GM12878 (cell line): ENCODE results near the gene ABHD8. TPM values are rescaled to one million over a fixed set of nuclear protein-coding genes. Genes with fewer than 3 reads are reported as not detected.

Source experiments
- CBX5 ChIP-seq: sonication (generic); IDR thresholded peaks from 2 replicates; pipeline ENCODE4 v1.6.1; 2016; ENCODE audit warnings: low read depth, moderate library complexity, mild to moderate bottlenecking, inconsistent platforms
- CEBPB ChIP-seq, 2 experiments: fragments of 150-350 bp in 1 of 2; IDR thresholded peaks; 2 replicates each; pipeline ENCODE4 v1.6.1; 2012 to 2014; ENCODE audit warnings: low read depth in 2 of 2, low read length in 2 of 2, borderline replicate concordance in 1 of 2, inconsistent platforms in 1 of 2
- EED ChIP-seq: sonication (generic); IDR thresholded peaks from 2 replicates; pipeline ENCODE4 v1.6.1; 2016; ENCODE audit warnings: antibody characterized with exemption, low read depth
- EZH2 ChIP-seq: IDR thresholded peaks from 2 replicates; pipeline ENCODE4 v1.6.1; 2012; ENCODE audit warnings: low read depth, mild to moderate bottlenecking, control low read depth, inconsistent platforms, low read length, borderline replicate concordance; ENCODE audit not compliant: control insufficient read depth
- FOS ChIP-seq: IDR thresholded peaks from 3 replicates; pipeline ENCODE4 v1.6.1; 2011; ENCODE audit warnings: borderline replicate concordance; ENCODE audit not compliant: insufficient read length; ENCODE audit errors: extremely low read depth
- GATAD2B ChIP-seq: fragments of 450-650 bp; conservative IDR thresholded peaks from 2 replicates; pipeline ENCODE4 v1.6.1; 2017; ENCODE audit warnings: low read depth, mild to moderate bottlenecking, moderate library complexity
- HDGF ChIP-seq: fragments of 450-650 bp; IDR thresholded peaks from 2 replicates; pipeline ENCODE4 v1.6.1; 2016; ENCODE audit warnings: antibody characterized with exemption
- JUND ChIP-seq: IDR thresholded peaks from 2 replicates; pipeline ENCODE4 v1.6.1; 2012; ENCODE audit warnings: low read depth, mild to moderate bottlenecking, low read length, improper control_type of control experiment, moderate library complexity
- LARP7 ChIP-seq: fragments of 450-650 bp; IDR thresholded peaks from 2 replicates; pipeline ENCODE4 v1.6.1; 2017; ENCODE audit warnings: mild to moderate bottlenecking
- MTA3 ChIP-seq: IDR thresholded peaks from 2 replicates; pipeline ENCODE4 v1.6.1; 2012; ENCODE audit warnings: low read length, inconsistent platforms, borderline replicate concordance
- MXI1 ChIP-seq: fragments of 150-350 bp; IDR thresholded peaks from 2 replicates; pipeline ENCODE4 v1.6.1; 2011; ENCODE audit warnings: low read depth, mild to moderate bottlenecking, inconsistent platforms, low read length, improper control_type of control experiment
- RFX5 ChIP-seq: IDR thresholded peaks from 2 replicates; pipeline ENCODE4 v1.6.1; 2011; ENCODE audit warnings: low read depth, low read length, improper control_type of control experiment
- SP1 ChIP-seq: IDR thresholded peaks from one replicate; pipeline ENCODE4 v1.6.1; 2011; ENCODE audit warnings: low read depth, low read length
- SREBF2 ChIP-seq: IDR thresholded peaks from 2 replicates; pipeline ENCODE4 v1.6.1; 2012; ENCODE audit warnings: mild to moderate bottlenecking, low read length
- TARDBP ChIP-seq: IDR thresholded peaks from 2 replicates; pipeline ENCODE4 v1.6.1; 2016; ENCODE audit warnings: borderline replicate concordance
- TCF12 ChIP-seq: IDR thresholded peaks from 2 replicates; pipeline ENCODE4 v1.6.1; 2011; ENCODE audit warnings: low read depth, mild to moderate bottlenecking, low read length
- ZNF217 ChIP-seq: fragments of 450-650 bp; IDR thresholded peaks from 2 replicates; pipeline ENCODE4 v1.6.1; 2017; ENCODE audit warnings: antibody characterized with exemption, mild to moderate bottlenecking
- ZNF24 ChIP-seq: fragments of 450-650 bp; IDR thresholded peaks from 2 replicates; pipeline ENCODE4 v1.6.1; 2017; ENCODE audit warnings: antibody characterized with exemption, mild to moderate bottlenecking
- polyA plus RNA-seq, 11 experiments: library from polyadenylated mRNA; depleted of rRNA in 4 of 11; unstranded in 6 of 11; stranded (reverse) in 5 of 11; fragments of >200 nt; fragmentation: Nextera tagmentation in 4 of 11; fragmentation: Illumina TruSeq in 1 of 11; extraction: Ambion mirVana in 4 of 11; extraction: Trizol in 1 of 11; gene quantifications; 1 replicate in 1 of 11; 2 replicates in 10 of 11; pipeline versions ENCODE4 v1.2.1 to v1.2.3, GENCODE V29; 2011 to 2016; ENCODE audit warnings: inconsistent platforms in 2 of 11, missing spikeins in 2 of 11, low read depth in 1 of 11
- total RNA-seq, 4 experiments: library from RNA; depleted of rRNA in 3 of 4; stranded (reverse); fragments of >200 nt in 3 of 4; fragmentation: Illumina TruSeq in 1 of 4; extraction: Trizol in 1 of 4; gene quantifications; 2 replicates each; pipeline versions ENCODE4 v1.2.1 to v1.2.3, GENCODE V29; 2013 to 2021
- TF ChIP-seq, protein P1 (sequence below): fragments of 450-650 bp; IDR thresholded peaks from 2 replicates; pipeline ENCODE4 v1.6.1; 2017; ENCODE audit warnings: mild to moderate bottlenecking, low read depth, inconsistent platforms; ENCODE audit not compliant: poor library complexity, severe bottlenecking
- TF ChIP-seq, protein P2 (sequence below): fragments of 450-650 bp; conservative IDR thresholded peaks from 2 replicates; pipeline ENCODE4 v1.6.1; 2017; ENCODE audit warnings: mild to moderate bottlenecking, moderate library complexity
- TF ChIP-seq, protein P3 (sequence below): IDR thresholded peaks from 2 replicates; pipeline ENCODE4 v1.6.1; 2012; ENCODE audit warnings: mild to moderate bottlenecking, low read depth, low read length
- TF ChIP-seq, protein P4 (sequence below): fragments of 450-650 bp; IDR thresholded peaks from 2 replicates; pipeline ENCODE4 v1.6.1; 2014; ENCODE audit warnings: mild to moderate bottlenecking

Gene ABHD8
- total and polyA plus RNA-seq, 10 of the 15 experiments (the other 5 are each of a cell fraction or from before 2014, with no cell fraction given) = 0.03 to 12.5 (median 6.0) TPM

DNA sequence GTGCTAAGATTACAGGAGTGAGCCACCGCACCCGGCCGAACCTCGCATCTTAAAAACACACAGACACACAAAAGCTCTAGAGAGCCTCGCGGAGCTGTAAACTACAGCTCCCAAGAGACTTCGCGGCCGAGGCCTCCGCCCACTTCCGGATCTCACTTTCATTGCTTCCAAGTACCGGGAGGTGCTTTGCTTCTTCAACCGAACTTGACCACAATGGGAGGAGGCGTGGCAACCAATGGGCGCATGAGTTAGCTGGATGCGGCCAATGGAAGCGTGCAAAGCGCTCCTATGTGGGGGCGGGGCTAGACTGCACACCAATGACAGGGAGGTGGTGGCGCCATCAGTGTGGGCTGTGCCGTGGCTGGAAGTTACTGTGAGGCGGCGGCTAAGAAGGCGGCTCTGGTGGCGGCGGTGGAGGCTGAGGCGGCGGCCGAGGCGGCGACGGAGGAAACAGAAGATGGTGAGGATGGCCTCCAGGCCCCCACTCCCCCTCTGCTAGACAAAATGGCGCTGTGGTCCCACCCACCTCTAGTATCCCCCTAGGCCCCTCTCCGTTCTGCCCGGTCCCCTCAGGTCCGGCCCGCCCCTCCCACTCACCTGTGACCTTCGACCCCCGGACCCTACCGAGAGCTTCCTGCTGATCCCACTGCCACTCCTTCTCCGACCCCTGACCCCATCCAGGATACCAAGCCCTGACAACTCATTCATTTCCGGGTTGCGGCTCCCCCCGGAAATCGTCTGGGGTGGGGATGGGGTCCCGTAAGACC, 6.2 kb upstream of the ABHD8 start, which contains the start of gene DDA1 (continued):
- no peak for TF ChIP-seq MTA3
- TF ChIP-seq, protein P1, sequence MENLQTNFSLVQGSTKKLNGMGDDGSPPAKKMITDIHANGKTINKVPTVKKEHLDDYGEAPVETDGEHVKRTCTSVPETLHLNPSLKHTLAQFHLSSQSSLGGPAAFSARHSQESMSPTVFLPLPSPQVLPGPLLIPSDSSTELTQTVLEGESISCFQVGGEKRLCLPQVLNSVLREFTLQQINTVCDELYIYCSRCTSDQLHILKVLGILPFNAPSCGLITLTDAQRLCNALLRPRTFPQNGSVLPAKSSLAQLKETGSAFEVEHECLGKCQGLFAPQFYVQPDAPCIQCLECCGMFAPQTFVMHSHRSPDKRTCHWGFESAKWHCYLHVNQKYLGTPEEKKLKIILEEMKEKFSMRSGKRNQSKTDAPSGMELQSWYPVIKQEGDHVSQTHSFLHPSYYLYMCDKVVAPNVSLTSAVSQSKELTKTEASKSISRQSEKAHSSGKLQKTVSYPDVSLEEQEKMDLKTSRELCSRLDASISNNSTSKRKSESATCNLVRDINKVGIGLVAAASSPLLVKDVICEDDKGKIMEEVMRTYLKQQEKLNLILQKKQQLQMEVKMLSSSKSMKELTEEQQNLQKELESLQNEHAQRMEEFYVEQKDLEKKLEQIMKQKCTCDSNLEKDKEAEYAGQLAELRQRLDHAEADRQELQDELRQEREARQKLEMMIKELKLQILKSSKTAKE = peak; percentile 52
- TF ChIP-seq FOS = peak; percentile 95
- TF ChIP-seq ZNF217 = no peak
- TF ChIP-seq MXI1 = peak; percentile 21; the same call in 1 of the 2 replicates
- no peak for TF ChIP-seq TCF12
- no peak for TF ChIP-seq EED
- TF ChIP-seq, protein P2, sequence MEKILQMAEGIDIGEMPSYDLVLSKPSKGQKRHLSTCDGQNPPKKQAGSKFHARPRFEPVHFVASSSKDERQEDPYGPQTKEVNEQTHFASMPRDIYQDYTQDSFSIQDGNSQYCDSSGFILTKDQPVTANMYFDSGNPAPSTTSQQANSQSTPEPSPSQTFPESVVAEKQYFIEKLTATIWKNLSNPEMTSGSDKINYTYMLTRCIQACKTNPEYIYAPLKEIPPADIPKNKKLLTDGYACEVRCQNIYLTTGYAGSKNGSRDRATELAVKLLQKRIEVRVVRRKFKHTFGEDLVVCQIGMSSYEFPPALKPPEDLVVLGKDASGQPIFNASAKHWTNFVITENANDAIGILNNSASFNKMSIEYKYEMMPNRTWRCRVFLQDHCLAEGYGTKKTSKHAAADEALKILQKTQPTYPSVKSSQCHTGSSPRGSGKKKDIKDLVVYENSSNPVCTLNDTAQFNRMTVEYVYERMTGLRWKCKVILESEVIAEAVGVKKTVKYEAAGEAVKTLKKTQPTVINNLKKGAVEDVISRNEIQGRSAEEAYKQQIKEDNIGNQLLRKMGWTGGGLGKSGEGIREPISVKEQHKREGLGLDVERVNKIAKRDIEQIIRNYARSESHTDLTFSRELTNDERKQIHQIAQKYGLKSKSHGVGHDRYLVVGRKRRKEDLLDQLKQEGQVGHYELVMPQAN = peak; percentile 47; the same call in 1 of the 2 replicates
- 0 out of 2 replicates have a peak, but pooled peaks have one; percentile 60 for TF ChIP-seq GATAD2B
- TF ChIP-seq JUND = no peak
- no peak for TF ChIP-seq HDGF
- TF ChIP-seq CBX5 = no peak
- TF ChIP-seq RFX5 = peak; percentile 77
- TF ChIP-seq, protein P3, sequence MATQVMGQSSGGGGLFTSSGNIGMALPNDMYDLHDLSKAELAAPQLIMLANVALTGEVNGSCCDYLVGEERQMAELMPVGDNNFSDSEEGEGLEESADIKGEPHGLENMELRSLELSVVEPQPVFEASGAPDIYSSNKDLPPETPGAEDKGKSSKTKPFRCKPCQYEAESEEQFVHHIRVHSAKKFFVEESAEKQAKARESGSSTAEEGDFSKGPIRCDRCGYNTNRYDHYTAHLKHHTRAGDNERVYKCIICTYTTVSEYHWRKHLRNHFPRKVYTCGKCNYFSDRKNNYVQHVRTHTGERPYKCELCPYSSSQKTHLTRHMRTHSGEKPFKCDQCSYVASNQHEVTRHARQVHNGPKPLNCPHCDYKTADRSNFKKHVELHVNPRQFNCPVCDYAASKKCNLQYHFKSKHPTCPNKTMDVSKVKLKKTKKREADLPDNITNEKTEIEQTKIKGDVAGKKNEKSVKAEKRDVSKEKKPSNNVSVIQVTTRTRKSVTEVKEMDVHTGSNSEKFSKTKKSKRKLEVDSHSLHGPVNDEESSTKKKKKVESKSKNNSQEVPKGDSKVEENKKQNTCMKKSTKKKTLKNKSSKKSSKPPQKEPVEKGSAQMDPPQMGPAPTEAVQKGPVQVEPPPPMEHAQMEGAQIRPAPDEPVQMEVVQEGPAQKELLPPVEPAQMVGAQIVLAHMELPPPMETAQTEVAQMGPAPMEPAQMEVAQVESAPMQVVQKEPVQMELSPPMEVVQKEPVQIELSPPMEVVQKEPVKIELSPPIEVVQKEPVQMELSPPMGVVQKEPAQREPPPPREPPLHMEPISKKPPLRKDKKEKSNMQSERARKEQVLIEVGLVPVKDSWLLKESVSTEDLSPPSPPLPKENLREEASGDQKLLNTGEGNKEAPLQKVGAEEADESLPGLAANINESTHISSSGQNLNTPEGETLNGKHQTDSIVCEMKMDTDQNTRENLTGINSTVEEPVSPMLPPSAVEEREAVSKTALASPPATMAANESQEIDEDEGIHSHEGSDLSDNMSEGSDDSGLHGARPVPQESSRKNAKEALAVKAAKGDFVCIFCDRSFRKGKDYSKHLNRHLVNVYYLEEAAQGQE = no peak
- TF ChIP-seq SREBF2 = 0 out of 2 replicates have a peak, but pooled peaks have one; percentile 15
- TF ChIP-seq, protein P4, sequence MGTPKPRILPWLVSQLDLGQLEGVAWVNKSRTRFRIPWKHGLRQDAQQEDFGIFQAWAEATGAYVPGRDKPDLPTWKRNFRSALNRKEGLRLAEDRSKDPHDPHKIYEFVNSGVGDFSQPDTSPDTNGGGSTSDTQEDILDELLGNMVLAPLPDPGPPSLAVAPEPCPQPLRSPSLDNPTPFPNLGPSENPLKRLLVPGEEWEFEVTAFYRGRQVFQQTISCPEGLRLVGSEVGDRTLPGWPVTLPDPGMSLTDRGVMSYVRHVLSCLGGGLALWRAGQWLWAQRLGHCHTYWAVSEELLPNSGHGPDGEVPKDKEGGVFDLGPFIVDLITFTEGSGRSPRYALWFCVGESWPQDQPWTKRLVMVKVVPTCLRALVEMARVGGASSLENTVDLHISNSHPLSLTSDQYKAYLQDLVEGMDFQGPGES = peak; percentile 96
- TF ChIP-seq TARDBP = peak; percentile 55; the same call in 1 of the 2 replicates
- no peak for TF ChIP-seq EZH2
- peak; percentile 100 for TF ChIP-seq SP1
- TF ChIP-seq LARP7 = no peak
- no peak for TF ChIP-seq ZNF24
- TF ChIP-seq CEBPB (IDR thresholded peaks at IDR 0.05; ENCODE audit: borderline replicate concordance in 1 of 2, low read depth in 2 of 2, low read length in 2 of 2) = no peak
